Naive B cell (primary cell): ENCODE results near the gene PPM1J. TPM values are rescaled to one million over a fixed set of nuclear protein-coding genes. Genes with fewer than 3 reads are reported as not detected.

Source experiments
- ATAC-seq, 2 donors: fragments of 150-1000 bp; cut with Tn5 transposase; 2 replicates each; pipeline ENCODE4 v1.10.0; 2021; ENCODE audit warnings: low read depth in 2 of 2, mild to moderate bottlenecking in 2 of 2, moderate library complexity in 2 of 2
- DNase-seq: peaks from one replicate; pipeline ENCODE4 v3.0.0; 2022
- H3K27ac Mint-ChIP-seq, 6 donors: one replicate each; pipeline ENCODE4 v1.8.0; 2020 to 2022; ENCODE audit warnings: mild to moderate bottlenecking in 6 of 6, mixed read lengths in 6 of 6, moderate library complexity in 5 of 6, inconsistent platforms in 2 of 6
- H3K27me3 Mint-ChIP-seq, 3 donors: one replicate each; pipeline ENCODE4 v1.8.0; 2021 to 2022; ENCODE audit warnings: mixed read lengths in 3 of 3, mild to moderate bottlenecking in 1 of 3
- H3K36me3 Mint-ChIP-seq, 2 donors: one replicate each; pipeline ENCODE4 v1.8.0; 2020 to 2022; ENCODE audit warnings: mixed read lengths in 2 of 2, inconsistent platforms in 1 of 2, mild to moderate bottlenecking in 1 of 2
- H3K4me1 Mint-ChIP-seq, 3 donors: one replicate each; pipeline ENCODE4 v1.8.0; 2020 to 2022; ENCODE audit warnings: mixed read lengths in 3 of 3, inconsistent platforms in 1 of 3, mild to moderate bottlenecking in 1 of 3, moderate library complexity in 1 of 3
- H3K4me3 Mint-ChIP-seq, 8 donors: one replicate each; pipeline ENCODE4 v1.8.0; 2020 to 2022; ENCODE audit warnings: mild to moderate bottlenecking in 8 of 8, mixed read lengths in 8 of 8, moderate library complexity in 8 of 8, inconsistent platforms in 2 of 8
- H3K9me3 Mint-ChIP-seq, 7 donors: one replicate each; pipeline ENCODE4 v1.8.0; 2020 to 2022; ENCODE audit warnings: mixed read lengths in 7 of 7, mild to moderate bottlenecking in 5 of 7, inconsistent platforms in 2 of 7, moderate library complexity in 1 of 7
- polyA plus RNA-seq, 6 donors: library from polyadenylated mRNA; unstranded; fragments of 300-500 nt; fragmentation: Illumina TruSeq; gene quantifications; one replicate each; pipeline ENCODE4 v1.2.3, GENCODE V29; 2021; ENCODE audit warnings: low read depth in 6 of 6

Gene PPM1J
- polyA plus RNA-seq, 6 donors from 2014 or later, result 0.48 to 3.1 (median 1.5) TPM

- H3K36me3 Mint-ChIP-seq, result peaks cover 21 to 32% of the 10 kb centered on the region in 2 donors
- no peaks in the 10 kb centered on the region for H3K27me3 Mint-ChIP-seq
- ATAC-seq (no peak), DNase-seq (no peak)
- peaks cover 28 to 47% (median 33%) of the 10 kb centered on the region in 3 donors for H3K4me1 Mint-ChIP-seq
- no peaks in the 10 kb centered on the region for H3K9me3 Mint-ChIP-seq
- H3K27ac Mint-ChIP-seq, result peak overlapping the region in 3 of 6 donors; percentile 12 to 91 (median 81)
- no peak overlapping the region for H3K4me3 Mint-ChIP-seq
These were observed 43.1 kb downstream of the PPM1J start for GRCh38 chr1:112672009-112672408.

GRCh38 chr1:112666946-112667345 lies 48.2 kb downstream of the PPM1J start:
- Mint-ChIP-seq H3K27ac (peak overlapping the region in 1 of 6 donors; percentile 80), H3K36me3 (peaks cover 33 to 48% of the 10 kb centered on the region in 2 donors), H3K9me3 (no peaks in the 10 kb centered on the region), H3K4me1 (peaks cover 7 to 17% (median 9%) of the 10 kb centered on the region in 3 donors), H3K27me3 (no peaks in the 10 kb centered on the region), H3K4me3 (no peak overlapping the region)
- DNase-seq (no peak), ATAC-seq (no peak)

GRCh38 chr1:112665857-112666256 lies 49.3 kb downstream of the PPM1J start:
- peaks cover 33 to 46% of the 10 kb centered on the region in 2 donors for H3K36me3 Mint-ChIP-seq
- no peaks in the 10 kb centered on the region for H3K27me3 Mint-ChIP-seq
- ATAC-seq, result no peak
- DNase-seq, result no peak
- H3K4me1 Mint-ChIP-seq, result peaks cover 7 to 17% (median 9%) of the 10 kb centered on the region in 3 donors
- no peaks in the 10 kb centered on the region for H3K9me3 Mint-ChIP-seq
- no peak overlapping the region for H3K4me3 Mint-ChIP-seq
- H3K27ac Mint-ChIP-seq, result peak overlapping the region in 1 of 6 donors; percentile 74

Other genes starting within 250 kb of the PPM1J start
- gene WNT2B, start 206.4 kb downstream of the PPM1J start, polyA plus RNA-seq, result under 1 TPM in 5 of 6 donors, not detected in 1; 0.03 to 0.59 (median 0.20) TPM
- 10 to 100 TPM; 10.7 to 22.0 (median 13.5) TPM for gene ST7L, start 96.2 kb downstream of the PPM1J start, polyA plus RNA-seq
- gene CAPZA1, start 95.5 kb downstream of the PPM1J start, polyA plus RNA-seq, result 100 to 1,000 TPM; 202 to 291 (median 254) TPM
- 10 to 100 TPM in 3 of 6 donors, 1 to 10 TPM in 3; 3.4 to 10.5 (median 9.8) TPM for gene MOV10, start 40.7 kb downstream of the PPM1J start, polyA plus RNA-seq
- gene RHOC, start 8.2 kb downstream of the PPM1J start, polyA plus RNA-seq, result 10 to 100 TPM; 34.7 to 85.7 (median 52.0) TPM
- gene SLC16A1, start 240.9 kb upstream of the PPM1J start, polyA plus RNA-seq, result 1 to 10 TPM; 3.3 to 6.9 (median 5.4) TPM